Measurements from ENCODE around the gene RASGRF2. TPM values are rescaled to one million over a fixed set of nuclear protein-coding genes. Genes with fewer than 3 reads are reported as not detected.

The RASGRF2 gene
- total and polyA plus RNA-seq, 9 of the 15 experiments (the other 6 are each of a cell fraction or from before 2014, with no cell fraction given) = 0.01 to 0.22 (median 0.08) TPM; not detected in 2

- WGBS (ENCODE audit: insufficient coverage, low coverage, missing lambda C conversion rate) = 4% methylated on average over 5 of the region's 5 CpGs
- no peak for FAIRE-seq
- in situ Hi-C loops (cut with MboI) = loop anchor here (10.0 to 25.0 kb wide), 2 partner anchors 511 to 1083 kb away; no protein-coding TSS in a partner anchor
- TF ChIP-seq KAT2B (IDR thresholded peaks at IDR 0.05; ENCODE audit: low read depth, low read length) = no peak
- no peak for TF ChIP-seq ZNF224 (CRISPR knock-in tag; IDR thresholded peaks at IDR 0.05)
- TF ChIP-seq ZBTB11 (CRISPR knock-in tag; IDR thresholded peaks at IDR 0.05) = no peak
- no peak for TF ChIP-seq MXD1 (CRISPR knock-in tag; IDR thresholded peaks at IDR 0.05; ENCODE audit: borderline replicate concordance, poor library complexity, severe bottlenecking)
- TF ChIP-seq SAFB (IDR thresholded peaks at IDR 0.05; ENCODE audit: borderline replicate concordance, low read depth, low read length) = no peak
Measured at GRCh38 chr5:81195335-81195929, 235.3 kb downstream of the RASGRF2 start.

More at GRCh38 chr5:81195335-81195929, 235.3 kb downstream of the RASGRF2 start:
- ATAC-seq (peak; percentile 29; the same call in 2 of the 3 replicates), DNase-seq (ENCODE audit: extremely low read depth in 1 of 4, low spot score in 3 of 4) (peak in 1 of 4 experiments; percentile 13)
- no TSS peak for BruUV-seq (replicated peaks)
- CTCF ChIA-PET (ENCODE audit: low intra/inter-chr PET ratio) = interaction anchor here (0.8 to 1.5 kb wide), 3 partner anchors 483 to 1104 kb away, joined by 3 to 5 read pairs (median 3); no protein-coding TSS in a partner anchor
- Histone ChIP-seq H3K9me3 (replicated peaks; ENCODE audit: control insufficient read depth, insufficient read depth, low read depth, low read length) (no peaks in the 10 kb centered on the region), H3K79me2 (ENCODE audit: control insufficient read depth, insufficient read depth, low read length) (no peaks in the 10 kb centered on the region), H2AFZ (ENCODE audit: low read depth, low read length) (no peak overlapping the region), H3K27me3 (ENCODE audit: control insufficient read depth in 2 of 2, insufficient read depth in 2 of 2, low read length in 2 of 2) (peaks cover 18 to 38% of the 10 kb centered on the region in 2 experiments), H3K27ac (ENCODE audit: extremely low read depth, low read depth, low read length) (no peak overlapping the region), H3K4me1 (replicated peaks in 1 of 2; ENCODE audit: control insufficient read depth in 2 of 2, insufficient read depth in 2 of 2, low read length in 2 of 2) (peaks cover 4% of the 10 kb centered on the region in 2 experiments; a peak in 4 of 5 replicates), H3K4me2 (ENCODE audit: insufficient read depth, low read length) (no peak overlapping the region), H3K36me3 (ENCODE audit: control insufficient read depth, insufficient read depth, low read length) (no peaks in the 10 kb centered on the region), H3K9me1 (ENCODE audit: control insufficient read depth, insufficient read depth, low read length) (no peaks in the 10 kb centered on the region), H3K4me3 (no peak overlapping the region), H3K9ac (ENCODE audit: insufficient read depth in 1 of 2, low read depth in 2 of 2, low read length in 2 of 2) (peak overlapping the region in 1 of 2 experiments; percentile 28; a peak in 1 of 4 replicates), H4K20me1 (replicated peaks; ENCODE audit: control insufficient read depth, insufficient read depth, low read length) (no peaks in the 10 kb centered on the region)
- POLR2A ChIA-PET = interaction anchor here (0.7 kb wide), 1 partner anchor 1516 kb away, joined by 4 read pairs; no protein-coding TSS in a partner anchor
- intact Hi-C loops (cut with micrococcal nuclease) = loop anchor here (5.0 to 10.0 kb wide), 3 partner anchors 508 to 1101 kb away; partner anchors contain the start of gene FAM151B

Data from K562 (cell line).